ENCODE data around the gene SLC22A31. TPM values are rescaled to one million over a fixed set of nuclear protein-coding genes. Genes with fewer than 3 reads are reported as not detected.

The SLC22A31 gene
- polyA plus RNA-seq, 1 experiment, result 0.25 TPM

DNA sequence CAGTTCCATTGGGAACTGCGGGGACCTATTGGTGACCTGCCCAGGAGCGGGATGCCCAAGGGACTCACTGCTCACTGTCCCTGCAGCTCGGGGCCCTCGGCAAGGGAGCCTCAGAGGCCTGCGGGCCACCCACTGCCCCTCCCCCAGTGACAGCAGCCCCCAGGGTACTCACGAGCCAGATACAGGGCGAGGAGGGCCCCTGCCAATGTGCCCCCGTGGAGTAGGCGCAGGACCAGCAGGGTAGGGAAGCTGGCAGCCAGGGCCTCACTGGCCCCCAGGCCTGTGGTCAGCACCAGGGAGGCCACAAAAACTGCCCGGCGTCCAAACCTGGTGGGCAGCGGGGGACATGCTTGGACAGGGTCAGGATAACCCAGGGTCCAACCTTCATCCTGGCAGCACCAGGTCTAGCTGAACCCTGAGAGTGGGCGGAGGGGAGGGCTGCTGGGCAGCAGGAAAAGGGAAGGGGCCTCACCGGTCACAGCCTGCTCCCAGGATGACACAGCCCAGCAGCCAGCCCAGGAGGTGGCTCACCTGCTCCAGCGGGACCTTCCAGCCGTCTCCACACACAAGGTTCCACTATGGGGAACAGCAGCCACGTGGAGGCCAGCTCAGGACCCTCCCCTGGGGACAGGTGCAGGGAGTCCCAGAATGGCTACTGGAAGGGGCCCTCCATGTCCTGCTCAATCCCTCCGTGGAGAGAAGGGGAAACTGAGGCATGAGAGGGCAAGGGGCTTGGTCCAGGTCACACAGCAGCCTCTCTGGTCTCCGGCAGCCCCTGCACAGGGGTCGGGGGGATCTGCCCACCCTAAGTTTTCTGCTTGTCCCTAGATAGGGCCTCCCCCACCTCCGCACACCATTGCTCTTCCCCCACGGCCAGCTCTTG, 855 bp downstream of the SLC22A31 start:
- DNase-seq (ENCODE audit: low read depth, low spot score), result no peak
- peaks cover 8% of the 10 kb centered on the region for H3K9me3 ChIP-seq (ENCODE audit: control insufficient read depth, insufficient read depth, low read length)
- ChIA-PET CTCF (no interaction called here), POLR2A (interaction anchor here (1.6 kb wide), 1 partner anchor 18 kb away, joined by 4 read pairs; the partner anchor contains the start of gene ZNF778)
- TF ChIP-seq, protein P1, sequence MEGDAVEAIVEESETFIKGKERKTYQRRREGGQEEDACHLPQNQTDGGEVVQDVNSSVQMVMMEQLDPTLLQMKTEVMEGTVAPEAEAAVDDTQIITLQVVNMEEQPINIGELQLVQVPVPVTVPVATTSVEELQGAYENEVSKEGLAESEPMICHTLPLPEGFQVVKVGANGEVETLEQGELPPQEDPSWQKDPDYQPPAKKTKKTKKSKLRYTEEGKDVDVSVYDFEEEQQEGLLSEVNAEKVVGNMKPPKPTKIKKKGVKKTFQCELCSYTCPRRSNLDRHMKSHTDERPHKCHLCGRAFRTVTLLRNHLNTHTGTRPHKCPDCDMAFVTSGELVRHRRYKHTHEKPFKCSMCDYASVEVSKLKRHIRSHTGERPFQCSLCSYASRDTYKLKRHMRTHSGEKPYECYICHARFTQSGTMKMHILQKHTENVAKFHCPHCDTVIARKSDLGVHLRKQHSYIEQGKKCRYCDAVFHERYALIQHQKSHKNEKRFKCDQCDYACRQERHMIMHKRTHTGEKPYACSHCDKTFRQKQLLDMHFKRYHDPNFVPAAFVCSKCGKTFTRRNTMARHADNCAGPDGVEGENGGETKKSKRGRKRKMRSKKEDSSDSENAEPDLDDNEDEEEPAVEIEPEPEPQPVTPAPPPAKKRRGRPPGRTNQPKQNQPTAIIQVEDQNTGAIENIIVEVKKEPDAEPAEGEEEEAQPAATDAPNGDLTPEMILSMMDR (IDR thresholded peaks at IDR 0.05; ENCODE audit: low read depth, low read length), result no peak
- peaks cover 51% of the 10 kb centered on the region for H3K27me3 ChIP-seq (ENCODE audit: control insufficient read depth, insufficient read depth, low read length)
- H3K4me3 ChIP-seq (ENCODE audit: low read depth, low read length), result no peak overlapping the region
- H3K27ac ChIP-seq (ENCODE audit: low read depth, low read length), result no peak overlapping the region

DNA sequence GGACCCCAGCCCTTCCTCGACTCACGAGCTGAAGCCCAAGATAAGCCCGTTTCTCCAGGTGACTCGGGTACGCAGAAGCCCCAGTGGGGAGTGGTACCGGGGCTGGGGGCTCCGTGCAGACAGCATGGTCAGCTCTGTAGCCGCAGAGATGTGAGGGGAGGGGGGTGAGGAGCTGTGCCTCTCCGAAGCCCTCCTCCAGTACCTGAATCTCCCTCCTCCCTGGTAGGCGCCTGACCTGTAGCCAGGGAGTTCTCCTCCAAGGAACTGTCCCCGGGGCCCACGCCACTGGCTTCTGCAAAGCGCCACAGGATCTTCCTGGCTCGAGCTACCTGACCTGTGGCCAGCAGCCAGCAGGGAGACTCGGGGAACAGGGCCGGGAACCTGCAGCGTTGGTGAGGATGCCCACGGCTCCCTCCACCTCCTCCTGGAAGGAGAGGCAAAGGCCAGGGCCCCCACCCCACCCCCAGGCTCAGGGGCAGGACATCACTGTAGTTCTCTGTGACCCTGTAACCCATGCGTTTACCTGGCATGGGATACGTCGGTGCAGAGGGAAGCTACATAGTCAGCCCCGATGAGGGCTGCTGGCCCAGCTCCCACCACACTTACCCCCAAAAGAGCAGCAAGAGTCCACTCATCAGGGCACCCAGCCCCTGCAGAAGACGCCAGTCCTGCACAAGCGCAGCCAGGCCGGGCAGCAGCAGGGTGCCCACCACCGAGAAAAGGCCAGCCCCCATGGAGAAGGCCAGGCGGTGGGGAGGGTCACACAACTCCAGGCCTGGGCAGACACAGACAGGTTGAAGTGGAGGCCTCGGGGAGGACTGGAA, 1.7 kb downstream of the SLC22A31 start:
- TF ChIP-seq, protein P1 (IDR thresholded peaks at IDR 0.05; ENCODE audit: low read depth, low read length), result no peak
- peaks cover 11% of the 10 kb centered on the region for H3K9me3 ChIP-seq (ENCODE audit: control insufficient read depth, insufficient read depth, low read length)
- CTCF ChIA-PET, result no interaction called here
- POLR2A ChIA-PET, result interaction anchor here (1.6 kb wide), 1 partner anchor 19 kb away, joined by 4 read pairs; the partner anchor contains the start of gene ZNF778
- no peak overlapping the region for H3K27ac ChIP-seq (ENCODE audit: low read depth, low read length)
- DNase-seq (ENCODE audit: low read depth, low spot score), result no peak
- H3K4me3 ChIP-seq (ENCODE audit: low read depth, low read length), result no peak overlapping the region
- peaks cover 45% of the 10 kb centered on the region for H3K27me3 ChIP-seq (ENCODE audit: control insufficient read depth, insufficient read depth, low read length)

GRCh38 chr16:89197633-89198416, 2.5 kb downstream of the SLC22A31 start:
- no peak overlapping the region for H3K4me3 ChIP-seq (ENCODE audit: low read depth, low read length)
- no peak for DNase-seq (ENCODE audit: low read depth, low spot score)
- POLR2A ChIA-PET, result no interaction called here

DNA sequence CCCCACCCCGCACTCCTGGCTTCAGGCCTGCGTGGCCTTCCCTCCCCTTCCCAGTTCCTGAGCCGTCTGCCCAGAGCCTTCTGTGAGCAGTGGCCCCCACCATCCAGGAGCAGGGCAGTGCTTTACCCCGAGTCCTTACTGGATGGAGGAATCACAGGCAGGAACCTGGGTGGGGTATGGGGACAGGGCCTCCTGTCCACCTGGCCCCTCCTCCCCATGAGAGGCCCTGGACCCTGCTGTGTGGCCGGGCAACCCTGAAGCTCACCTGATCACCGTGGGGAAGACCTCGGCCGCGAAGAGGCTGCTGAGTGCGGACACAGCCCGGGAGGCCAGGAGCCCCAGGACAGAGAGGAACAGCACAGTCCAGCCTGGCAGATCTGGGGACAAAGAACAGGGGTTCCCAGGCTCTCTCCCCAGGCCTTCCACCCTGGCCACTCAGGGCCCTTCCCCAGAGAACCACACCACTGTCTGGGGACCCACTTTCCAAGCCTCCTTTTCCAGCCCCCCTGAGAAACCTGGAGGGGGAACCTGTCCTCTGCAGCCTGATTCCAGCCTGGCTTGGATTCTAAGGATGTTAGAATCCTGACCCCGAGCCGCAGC, 3.2 kb downstream of the SLC22A31 start:
- POLR2A ChIA-PET, result no interaction called here
- H3K27me3 ChIP-seq (ENCODE audit: control insufficient read depth, insufficient read depth, low read length), result peaks cover 30% of the 10 kb centered on the region
- no peak for DNase-seq (ENCODE audit: low read depth, low spot score)

More at GRCh38 chr16:89197633-89198416, 2.5 kb downstream of the SLC22A31 start:
- H3K27ac ChIP-seq (ENCODE audit: low read depth, low read length), result peak overlapping the region; percentile 2
- H3K27me3 ChIP-seq (ENCODE audit: control insufficient read depth, insufficient read depth, low read length), result peaks cover 37% of the 10 kb centered on the region
- TF ChIP-seq, protein P1 (IDR thresholded peaks at IDR 0.05; ENCODE audit: low read depth, low read length), result no peak
- CTCF ChIA-PET, result no interaction called here
- H3K9me3 ChIP-seq (ENCODE audit: control insufficient read depth, insufficient read depth, low read length), result peaks cover 9% of the 10 kb centered on the region

More for the DNA sequence above, 3.2 kb downstream of the SLC22A31 start:
- CTCF ChIA-PET, result no interaction called here
- Histone ChIP-seq H3K4me3 (ENCODE audit: low read depth, low read length) (no peak overlapping the region), H3K27ac (ENCODE audit: low read depth, low read length) (peak overlapping the region; percentile 2), H3K9me3 (ENCODE audit: control insufficient read depth, insufficient read depth, low read length) (peaks cover 2% of the 10 kb centered on the region; the same call in 1 of the 2 replicates)
- TF ChIP-seq, protein P1 (IDR thresholded peaks at IDR 0.05; ENCODE audit: low read depth, low read length), result no peak

All from AG04450 (cell line).